HCT116 (cell line): ENCODE measurements around the gene VIPR2. TPM values are rescaled to one million over a fixed set of nuclear protein-coding genes. Genes with fewer than 3 reads are reported as not detected.

ENCODE experiments used
- ATAC-seq: fragments of 200-7000 bp; cut with Tn5 transposase; 2 replicates; pipeline ENCODE4 v1.9.1; 2020; ENCODE audit warnings: mild to moderate bottlenecking, moderate library complexity
- BruUV-seq: library from RNA; stranded (reverse); fragments of 400-500 nt; replicated peaks from 2 replicates; lab custom pipeline; 2021; lab: Mats Ljungman, UMichigan
- CTCF ChIA-PET: fragments of 300-600 bp; sonication (Branson Sonifier 250); formaldehyde crosslinking; loops from one replicate; lab custom pipeline; 2021; ENCODE audit warnings: antibody characterized with exemption; lab: Charles Lee
- POLR2A ChIA-PET: fragments of 300-600, 350-600 bp; sonication (Branson Sonifier 250); formaldehyde crosslinking; loops from one replicate; lab custom pipeline; 2021; ENCODE audit warnings: antibody characterized with exemption; lab: Charles Lee
- RAD21 ChIA-PET, 2 experiments: fragments of 300-600 bp; sonication (Branson Sonifier 250); formaldehyde crosslinking; loops; one replicate each; lab custom pipeline; 2023; ENCODE audit warnings: low total read pairs in 2 of 2; ENCODE audit not compliant: uncharacterized antibody in 2 of 2, unreplicated experiment in 2 of 2, low non-redundant PET in 1 of 2; lab: Charles Lee
- DNase-seq: peaks from one replicate; pipeline ENCODE4 v3.0.0-alpha.2; 2010; ENCODE audit warnings: low read depth, low spot score
- H2AFZ ChIP-seq: fragments of 200-600 bp; shearing (Covaris generic), sonication (generic); 2 replicates; pipeline ENCODE4 v1.6.1; 2017; ENCODE audit warnings: low read depth, mixed run types, mixed read lengths, antibody characterized with exemption, low read length; ENCODE audit not compliant: poor library complexity, severe bottlenecking
- H3K27ac ChIP-seq: 2 replicates; pipeline ENCODE4 v1.5.1; 2012; ENCODE audit warnings: low read depth, low read length
- H3K27me3 ChIP-seq: fragments of 200-600 bp; sonication (generic); 2 replicates; pipeline ENCODE4 v1.6.1; 2016; ENCODE audit warnings: mixed run types, low read length, mixed read lengths; ENCODE audit not compliant: insufficient read depth
- H3K36me3 ChIP-seq, 2 experiments: fragments of 200-500 bp in 1 of 2; fragments of 200-600 bp in 1 of 2; sonication (Bioruptor generic) in 1 of 2; sonication (generic) in 1 of 2; 2 replicates each; pipeline versions ENCODE4 v1.5.1 to v1.6.1; 2014 to 2016; ENCODE audit warnings: low read length in 2 of 2, inconsistent platforms in 1 of 2, mixed read lengths in 1 of 2, mixed run types in 1 of 2; ENCODE audit not compliant: insufficient read depth in 2 of 2, control insufficient read depth in 1 of 2
- H3K4me1 ChIP-seq, 2 experiments: fragments of 200-600 bp in 1 of 2; sonication (generic) in 1 of 2; 2 replicates each; pipeline versions ENCODE4 v1.5.1 to v1.6.1; 2012 to 2017; ENCODE audit warnings: low read length in 2 of 2, inconsistent platforms in 1 of 2, mild to moderate bottlenecking in 1 of 2, mixed read lengths in 1 of 2, mixed run types in 1 of 2, moderate library complexity in 1 of 2; ENCODE audit not compliant: insufficient read depth in 2 of 2, control insufficient read depth in 1 of 2
- H3K4me2 ChIP-seq: fragments of 200-600 bp; sonication (generic); 2 replicates; pipeline ENCODE4 v1.6.1; 2017; ENCODE audit warnings: mixed run types, low read length, mixed read lengths
- H3K4me3 ChIP-seq, 2 experiments: fragments of 200-600 bp in 1 of 2; sonication (generic) in 1 of 2; replicated peaks in 1 of 2; 2 replicates each; pipeline ENCODE4 v1.5.1; 2011 to 2016; ENCODE audit warnings: low read length in 2 of 2, control low read depth in 1 of 2, low read depth in 1 of 2, mild to moderate bottlenecking in 1 of 2, mixed read lengths in 1 of 2, mixed run types in 1 of 2
- H3K79me2 ChIP-seq: fragments of 200-600 bp; sonication (generic); 2 replicates; pipeline ENCODE4 v1.6.1; 2017; ENCODE audit warnings: mild to moderate bottlenecking, mixed run types, low read length, moderate library complexity, mixed read lengths; ENCODE audit not compliant: insufficient read depth
- H3K9ac ChIP-seq: fragments of 200-600 bp; sonication (generic); 2 replicates; pipeline ENCODE4 v1.6.1; 2016; ENCODE audit warnings: low read length, mixed read lengths
- H3K9me2 ChIP-seq: fragments of 200-600 bp; sonication (generic), shearing (Covaris generic); 2 replicates; pipeline ENCODE4 v1.6.1; 2017; ENCODE audit warnings: mixed run types, mild to moderate bottlenecking, moderate library complexity; ENCODE audit not compliant: insufficient read depth
- H3K9me3 ChIP-seq, 2 experiments: fragments of 200-500 bp in 1 of 2; fragments of 200-600 bp in 1 of 2; sonication (Bioruptor generic) in 1 of 2; sonication (generic) in 1 of 2; 2 replicates each; pipeline ENCODE4 v1.6.1; 2014 to 2017; ENCODE audit warnings: low read length in 2 of 2, mixed read lengths in 2 of 2, inconsistent platforms in 1 of 2, low read depth in 1 of 2, mild to moderate bottlenecking in 1 of 2, mixed run types in 1 of 2, moderate library complexity in 1 of 2; ENCODE audit not compliant: control insufficient read depth in 1 of 2, insufficient read depth in 1 of 2
- H4K20me1 ChIP-seq: fragments of 200-600 bp; sonication (generic), shearing (Covaris generic); 2 replicates; pipeline ENCODE4 v1.6.1; 2017; ENCODE audit warnings: mixed run types, mild to moderate bottlenecking, moderate library complexity; ENCODE audit not compliant: insufficient read depth
- ATF3 ChIP-seq: IDR thresholded peaks from 2 replicates; pipeline ENCODE4 v1.6.1; 2012
- CEBPB ChIP-seq: IDR thresholded peaks from 2 replicates; pipeline ENCODE4 v1.6.1; 2012; ENCODE audit warnings: low read depth
- EGR1 ChIP-seq: IDR thresholded peaks from 2 replicates; pipeline ENCODE4 v1.6.1; 2012; ENCODE audit warnings: low read depth
- EZH2 ChIP-seq: fragments of 200-600 bp; sonication (generic); IDR thresholded peaks from 2 replicates; pipeline ENCODE4 v1.6.1; 2017; ENCODE audit warnings: antibody characterized with exemption, mixed run types
- EZH2phosphoT487 ChIP-seq: fragments of 200-600 bp; IDR thresholded peaks from 2 replicates; pipeline ENCODE4 v1.6.1; 2018; ENCODE audit warnings: antibody characterized with exemption, borderline replicate concordance
- JUND ChIP-seq: IDR thresholded peaks from 2 replicates; pipeline ENCODE4 v1.6.1; 2012
- POLR2AphosphoS5 ChIP-seq: IDR thresholded peaks from 2 replicates; pipeline ENCODE4 v1.6.1; 2011; ENCODE audit warnings: mild to moderate bottlenecking, low read depth, low read length, moderate library complexity
- RAD21 ChIP-seq: IDR thresholded peaks from 2 replicates; pipeline ENCODE4 v1.6.1; 2012; ENCODE audit warnings: low read depth, mild to moderate bottlenecking
- SIN3A ChIP-seq: IDR thresholded peaks from 2 replicates; pipeline ENCODE4 v1.6.1; 2012; ENCODE audit warnings: low read depth
- SRF ChIP-seq: IDR thresholded peaks from 2 replicates; pipeline ENCODE4 v1.6.1; 2012; ENCODE audit warnings: low read depth
- TCF7L2 ChIP-seq: IDR thresholded peaks from 2 replicates; pipeline ENCODE4 v1.7.0; 2011; ENCODE audit warnings: borderline replicate concordance, inconsistent platforms; ENCODE audit not compliant: insufficient read depth, insufficient read length; ENCODE audit errors: extremely low read depth
- ZFX ChIP-seq: fragments of 450-650 bp; IDR thresholded peaks from 2 replicates; pipeline ENCODE4 v1.6.1; 2017
- ZNF274 ChIP-seq: fragments of 200-500 bp; sonication (Bioruptor generic); IDR thresholded peaks from 2 replicates; pipeline ENCODE4 v1.6.1; 2014; ENCODE audit warnings: mild to moderate bottlenecking, low read depth, low read length, inconsistent platforms
- intact Hi-C: fragments of 100-400 bp; cut with micrococcal nuclease; formaldehyde crosslinking; loops from 2 replicates; pipeline ENCODE4 v1.10.0; 2022
- total RNA-seq: library from RNA; stranded (reverse); gene quantifications from one replicate; pipeline ENCODE4 v1.2.1, GENCODE V29; 2021; ENCODE audit not compliant: unreplicated experiment
- TF ChIP-seq, protein P1 (sequence below), 3 experiments: fragments of 200-600 bp in 1 of 3; sonication (generic) in 1 of 3; IDR thresholded peaks in 2 of 3; conservative IDR thresholded peaks in 1 of 3; 2 replicates each; pipeline ENCODE4 v1.5.1; 2012 to 2017; ENCODE audit warnings: low read depth in 2 of 3, low read length in 2 of 3, antibody characterized with exemption in 1 of 3, borderline replicate concordance in 1 of 3, control low read depth in 1 of 3, mild to moderate bottlenecking in 1 of 3, mixed read lengths in 1 of 3, mixed run types in 1 of 3, moderate library complexity in 1 of 3; ENCODE audit not compliant: insufficient read depth in 1 of 3

Gene VIPR2
- total RNA-seq, 1 experiment from 2014 or later: 0.10 TPM

- TF ChIP-seq ZNF274 (no peak), POLR2AphosphoS5 (no peak), EGR1 (no peak), ATF3 (no peak), SRF (no peak), JUND (no peak), TCF7L2 (no peak), EZH2phosphoT487 (no peak), EZH2 (no peak), RAD21 (no peak), SIN3A (no peak)
- TF ChIP-seq, protein P1, sequence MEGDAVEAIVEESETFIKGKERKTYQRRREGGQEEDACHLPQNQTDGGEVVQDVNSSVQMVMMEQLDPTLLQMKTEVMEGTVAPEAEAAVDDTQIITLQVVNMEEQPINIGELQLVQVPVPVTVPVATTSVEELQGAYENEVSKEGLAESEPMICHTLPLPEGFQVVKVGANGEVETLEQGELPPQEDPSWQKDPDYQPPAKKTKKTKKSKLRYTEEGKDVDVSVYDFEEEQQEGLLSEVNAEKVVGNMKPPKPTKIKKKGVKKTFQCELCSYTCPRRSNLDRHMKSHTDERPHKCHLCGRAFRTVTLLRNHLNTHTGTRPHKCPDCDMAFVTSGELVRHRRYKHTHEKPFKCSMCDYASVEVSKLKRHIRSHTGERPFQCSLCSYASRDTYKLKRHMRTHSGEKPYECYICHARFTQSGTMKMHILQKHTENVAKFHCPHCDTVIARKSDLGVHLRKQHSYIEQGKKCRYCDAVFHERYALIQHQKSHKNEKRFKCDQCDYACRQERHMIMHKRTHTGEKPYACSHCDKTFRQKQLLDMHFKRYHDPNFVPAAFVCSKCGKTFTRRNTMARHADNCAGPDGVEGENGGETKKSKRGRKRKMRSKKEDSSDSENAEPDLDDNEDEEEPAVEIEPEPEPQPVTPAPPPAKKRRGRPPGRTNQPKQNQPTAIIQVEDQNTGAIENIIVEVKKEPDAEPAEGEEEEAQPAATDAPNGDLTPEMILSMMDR (IDR thresholded peaks at IDR 0.05 in 2 of 3, conservative IDR thresholded peaks at IDR 0.05 in 1 of 3; ENCODE audit: borderline replicate concordance in 1 of 3, insufficient read depth in 1 of 3, low read depth in 2 of 3, low read length in 2 of 3): no peak
- TF ChIP-seq, all 23 proteins: peak for 0
These were observed 13.6 kb upstream of the VIPR2 start (continued) for GRCh38 chr7:159158125-159158887.

DNA sequence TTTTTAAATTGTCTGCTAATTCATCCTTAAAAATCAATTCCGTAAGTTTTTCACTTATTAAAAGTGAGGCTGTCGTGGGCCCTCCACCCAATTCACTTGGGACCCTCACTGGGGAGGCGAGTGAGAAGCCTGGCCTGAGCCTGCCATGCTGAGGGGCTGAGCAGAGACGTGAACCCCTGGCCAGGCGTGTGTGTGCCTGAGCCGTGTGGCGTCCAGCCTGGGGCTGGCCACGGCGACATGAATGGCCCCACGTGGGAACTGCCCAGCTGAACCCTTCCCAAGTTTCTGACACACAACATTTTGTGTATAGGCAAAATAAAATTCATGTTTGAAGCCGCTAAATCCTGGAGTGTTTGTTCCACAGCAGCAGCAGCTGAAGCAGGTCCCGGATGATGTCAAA is 13.0 kb upstream of the VIPR2 start:
- Histone ChIP-seq H3K36me3 (no peaks in the 10 kb centered on the region), H3K79me2 (no peaks in the 10 kb centered on the region), H3K27me3 (peaks cover 8% of the 10 kb centered on the region; the same call in 1 of the 2 replicates), H3K4me1 (no peaks in the 10 kb centered on the region), H3K27ac (no peak overlapping the region), H3K4me2 (no peak overlapping the region)
- DNase-seq: no peak
- POLR2A ChIA-PET: no interaction called here
- ATAC-seq: no peak
- no TSS peak for BruUV-seq
- TF ChIP-seq SRF (no peak), RAD21 (no peak), CEBPB (no peak), ZFX (no peak), SIN3A (no peak)
- TF ChIP-seq, all 23 proteins: peak for 0
- intact Hi-C loops: no loop called here
- ChIA-PET CTCF (no interaction called here), RAD21 (no interaction called here)
- Histone ChIP-seq H3K9me2 (no peaks in the 10 kb centered on the region), H3K4me3 (no peak overlapping the region), H4K20me1 (no peaks in the 10 kb centered on the region), H3K9ac (no peak overlapping the region), H3K9me3 (no peaks in the 10 kb centered on the region), H2AFZ (no peak overlapping the region)
